Neural progenitor cell (in vitro differentiated cells): ENCODE measurements around the gene ZIC1. TPM values are rescaled to one million over a fixed set of nuclear protein-coding genes. Genes with fewer than 3 reads are reported as not detected.

Experiments
- DNase-seq: peaks from one replicate; pipeline ENCODE4 v3.0.0-alpha.2; 2016; ENCODE audit warnings: low spot score
- H2AFZ ChIP-seq: fragments of 200-600 bp; sonication (generic); replicated peaks from 2 replicates; pipeline ENCODE4 v1.6.1; 2016; ENCODE audit warnings: antibody characterized with exemption
- H3F3A ChIP-seq: fragments of 200-600 bp; sonication (generic); 2 replicates; pipeline ENCODE4 v1.6.1; 2016; ENCODE audit warnings: antibody characterized with exemption, low read depth
- H3K27ac ChIP-seq: fragments of 200-600 bp; sonication (generic); 2 replicates; pipeline ENCODE4 v1.5.1; 2016; ENCODE audit warnings: mild to moderate bottlenecking
- H3K27me3 ChIP-seq: fragments of 200-600 bp; sonication (generic); 2 replicates; pipeline ENCODE4 v1.6.1; 2016; ENCODE audit warnings: mild to moderate bottlenecking, moderate library complexity
- H3K36me3 ChIP-seq: fragments of 200-600 bp; sonication (generic); 2 replicates; pipeline ENCODE4 v1.5.1; 2016
- H3K4me1 ChIP-seq: fragments of 200-600 bp; sonication (generic); 2 replicates; pipeline ENCODE4 v1.6.1; 2016; ENCODE audit warnings: mixed run types
- H3K4me2 ChIP-seq: fragments of 200-600 bp; sonication (generic); 2 replicates; pipeline ENCODE4 v1.6.1; 2016
- H3K4me3 ChIP-seq: fragments of 200-600 bp; sonication (generic); 2 replicates; pipeline ENCODE4 v1.5.1; 2016
- H3K79me2 ChIP-seq: fragments of 200-600 bp; sonication (generic); 2 replicates; pipeline ENCODE4 v1.6.1; 2016; ENCODE audit warnings: low read depth
- H3K9ac ChIP-seq: fragments of 200-600 bp; sonication (generic); 2 replicates; pipeline ENCODE4 v1.6.1; 2016
- H3K9me3 ChIP-seq: fragments of 200-600 bp; sonication (generic); 2 replicates; pipeline ENCODE4 v1.5.1; 2016; ENCODE audit warnings: low read depth
- H4K20me1 ChIP-seq: fragments of 200-600 bp; sonication (generic); 2 replicates; pipeline ENCODE4 v1.6.1; 2016; ENCODE audit warnings: low read depth
- H3K27ac Mint-ChIP-seq: 3 replicates; pipeline ENCODE4 v1.8.0; 2021; ENCODE audit warnings: mixed read lengths
- H3K27me3 Mint-ChIP-seq: 2 replicates; pipeline ENCODE4 v1.8.0; 2022; ENCODE audit warnings: low read depth, mild to moderate bottlenecking, inconsistent platforms, moderate library complexity, mixed read lengths; ENCODE audit not compliant: insufficient read depth
- H3K36me3 Mint-ChIP-seq: 3 replicates; pipeline ENCODE4 v1.8.0; 2021; ENCODE audit warnings: mixed read lengths
- H3K4me1 Mint-ChIP-seq: 3 replicates; pipeline ENCODE4 v1.8.0; 2021; ENCODE audit warnings: mixed read lengths
- H3K4me3 Mint-ChIP-seq: 3 replicates; pipeline ENCODE4 v1.8.0; 2021; ENCODE audit warnings: mild to moderate bottlenecking, moderate library complexity, mixed read lengths
- H3K9me3 Mint-ChIP-seq: 3 replicates; pipeline ENCODE4 v1.8.0; 2020; ENCODE audit warnings: mixed read lengths
- EZH2 ChIP-seq: fragments of 200-600 bp; sonication (generic); IDR thresholded peaks from 2 replicates; pipeline ENCODE4 v1.6.1; 2017; ENCODE audit warnings: antibody characterized with exemption, mild to moderate bottlenecking, moderate library complexity
- EZH2phosphoT487 ChIP-seq: fragments of 200-600 bp; sonication (generic); IDR thresholded peaks from 2 replicates; pipeline ENCODE4 v1.6.1; 2017; ENCODE audit warnings: antibody characterized with exemption
- total RNA-seq: library from RNA; depleted of rRNA; stranded (reverse); fragments of >200 nt; gene quantifications from 2 replicates; pipeline ENCODE4 v1.2.3, GENCODE V29; 2015; ENCODE audit warnings: low replicate concordance
- TF ChIP-seq, protein P1 (sequence below): fragments of 200-600 bp; sonication (generic); IDR thresholded peaks from 2 replicates; pipeline ENCODE4 v1.5.1; 2017; ENCODE audit warnings: antibody characterized with exemption, mild to moderate bottlenecking

ZIC1 gene
- total RNA-seq, 1 donor from 2014 or later: 0.56 TPM

DNA sequence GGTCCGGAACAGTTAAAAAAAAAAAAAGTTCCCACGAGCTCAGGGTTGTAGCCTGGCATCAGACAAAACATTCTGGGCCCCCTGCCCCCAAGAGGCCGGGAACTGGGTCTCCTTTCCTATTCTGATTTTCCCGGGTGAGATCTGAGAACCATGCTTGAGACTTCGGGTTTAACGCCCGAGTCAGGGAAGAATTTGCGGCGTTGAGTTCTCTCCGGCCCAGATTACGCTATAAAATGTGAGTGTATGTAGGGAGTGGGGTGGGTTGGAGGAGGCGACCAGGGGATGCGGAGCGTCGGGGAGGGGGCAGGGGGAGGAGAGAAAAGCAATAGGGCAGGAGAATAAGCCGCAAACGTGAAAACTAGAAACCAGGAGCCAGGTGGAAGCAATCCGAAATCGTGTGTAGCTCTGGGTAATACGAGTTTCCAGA, 2.7 kb downstream of the ZIC1 start:
- H4K20me1 ChIP-seq: peaks cover 89% of the 10 kb centered on the region
- H3K27me3 ChIP-seq: peaks cover 100% of the 10 kb centered on the region
- Mint-ChIP-seq H3K27ac (peak overlapping the region; percentile 99), H3K9me3 (peaks cover 24% of the 10 kb centered on the region), H3K4me3 (peak overlapping the region; percentile 99), H3K4me1 (peaks cover 40% of the 10 kb centered on the region), H3K36me3 (peaks cover 59% of the 10 kb centered on the region), H3K27me3 (peaks cover 54% of the 10 kb centered on the region)
- H3K27ac ChIP-seq: no peak overlapping the region
- TF ChIP-seq, protein P1, sequence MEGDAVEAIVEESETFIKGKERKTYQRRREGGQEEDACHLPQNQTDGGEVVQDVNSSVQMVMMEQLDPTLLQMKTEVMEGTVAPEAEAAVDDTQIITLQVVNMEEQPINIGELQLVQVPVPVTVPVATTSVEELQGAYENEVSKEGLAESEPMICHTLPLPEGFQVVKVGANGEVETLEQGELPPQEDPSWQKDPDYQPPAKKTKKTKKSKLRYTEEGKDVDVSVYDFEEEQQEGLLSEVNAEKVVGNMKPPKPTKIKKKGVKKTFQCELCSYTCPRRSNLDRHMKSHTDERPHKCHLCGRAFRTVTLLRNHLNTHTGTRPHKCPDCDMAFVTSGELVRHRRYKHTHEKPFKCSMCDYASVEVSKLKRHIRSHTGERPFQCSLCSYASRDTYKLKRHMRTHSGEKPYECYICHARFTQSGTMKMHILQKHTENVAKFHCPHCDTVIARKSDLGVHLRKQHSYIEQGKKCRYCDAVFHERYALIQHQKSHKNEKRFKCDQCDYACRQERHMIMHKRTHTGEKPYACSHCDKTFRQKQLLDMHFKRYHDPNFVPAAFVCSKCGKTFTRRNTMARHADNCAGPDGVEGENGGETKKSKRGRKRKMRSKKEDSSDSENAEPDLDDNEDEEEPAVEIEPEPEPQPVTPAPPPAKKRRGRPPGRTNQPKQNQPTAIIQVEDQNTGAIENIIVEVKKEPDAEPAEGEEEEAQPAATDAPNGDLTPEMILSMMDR: no peak
- peak; percentile 69 for TF ChIP-seq EZH2
- peak; percentile 86 for TF ChIP-seq EZH2phosphoT487
- H3K9me3 ChIP-seq: no peaks in the 10 kb centered on the region
- H3K4me2 ChIP-seq: no peak overlapping the region
- H3K36me3 ChIP-seq: no peaks in the 10 kb centered on the region
- no peak overlapping the region for H3K4me3 ChIP-seq
- peak; percentile 38 for DNase-seq
- no peaks in the 10 kb centered on the region for H3K79me2 ChIP-seq
- H3F3A ChIP-seq: peaks cover 47% of the 10 kb centered on the region
- H3K9ac ChIP-seq: no peak overlapping the region
- peaks cover 16% of the 10 kb centered on the region for H3K4me1 ChIP-seq
- H2AFZ ChIP-seq: no peak overlapping the region

DNA sequence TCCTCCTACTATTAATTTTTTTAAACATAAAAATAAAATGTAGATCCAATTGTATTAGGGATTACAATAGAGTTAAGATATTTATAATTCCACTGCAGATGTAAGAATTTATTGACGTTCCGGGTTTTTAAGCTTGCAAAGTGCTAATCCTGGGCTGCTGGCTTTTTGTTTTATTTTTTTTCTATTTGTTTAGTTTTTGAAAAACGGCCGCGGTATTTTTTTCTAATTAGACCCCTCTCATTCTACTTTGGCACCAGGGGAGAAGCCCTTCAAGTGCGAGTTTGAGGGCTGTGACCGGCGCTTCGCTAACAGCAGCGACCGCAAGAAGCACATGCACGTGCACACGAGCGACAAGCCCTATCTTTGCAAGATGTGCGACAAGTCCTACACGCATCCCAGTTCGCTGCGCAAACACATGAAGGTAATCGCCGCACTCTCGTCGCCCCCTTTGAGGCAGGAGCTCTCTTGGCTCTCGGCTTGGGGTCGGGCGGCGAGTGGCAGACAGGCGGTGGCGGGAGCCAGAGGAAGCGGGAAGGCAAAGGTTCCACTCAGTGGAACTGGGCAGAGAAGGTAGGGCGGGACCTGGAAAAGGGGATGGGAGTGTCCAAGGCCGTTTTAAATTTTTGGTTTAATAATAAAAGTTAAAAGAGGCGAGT, 3.2 kb downstream of the ZIC1 start:
- H3K27me3 ChIP-seq: peaks cover 100% of the 10 kb centered on the region
- peak overlapping the region; percentile 96 for H3K27ac Mint-ChIP-seq
- H3K27ac ChIP-seq: no peak overlapping the region
- peak overlapping the region; percentile 59 for H3K4me2 ChIP-seq
- peak overlapping the region; percentile 99 for H3K4me3 Mint-ChIP-seq
- peaks cover 52% of the 10 kb centered on the region for H3K27me3 Mint-ChIP-seq
- peaks cover 16% of the 10 kb centered on the region for H3K4me1 ChIP-seq
- no peak overlapping the region for H3K9ac ChIP-seq
- H3K4me3 ChIP-seq: no peak overlapping the region
- H3K9me3 Mint-ChIP-seq: peaks cover 24% of the 10 kb centered on the region
- H3K36me3 Mint-ChIP-seq: peaks cover 59% of the 10 kb centered on the region
- no peak overlapping the region for H2AFZ ChIP-seq
- TF ChIP-seq, protein P1: no peak
- peak; percentile 90 for TF ChIP-seq EZH2phosphoT487
- peak; percentile 96 for TF ChIP-seq EZH2
- H3K4me1 Mint-ChIP-seq: peaks cover 43% of the 10 kb centered on the region
- peak; percentile 73 for DNase-seq
- no peaks in the 10 kb centered on the region for H3K36me3 ChIP-seq
- H4K20me1 ChIP-seq: peaks cover 85% of the 10 kb centered on the region
- H3K79me2 ChIP-seq: no peaks in the 10 kb centered on the region
- H3F3A ChIP-seq: peaks cover 43% of the 10 kb centered on the region
- H3K9me3 ChIP-seq: no peaks in the 10 kb centered on the region

DNA sequence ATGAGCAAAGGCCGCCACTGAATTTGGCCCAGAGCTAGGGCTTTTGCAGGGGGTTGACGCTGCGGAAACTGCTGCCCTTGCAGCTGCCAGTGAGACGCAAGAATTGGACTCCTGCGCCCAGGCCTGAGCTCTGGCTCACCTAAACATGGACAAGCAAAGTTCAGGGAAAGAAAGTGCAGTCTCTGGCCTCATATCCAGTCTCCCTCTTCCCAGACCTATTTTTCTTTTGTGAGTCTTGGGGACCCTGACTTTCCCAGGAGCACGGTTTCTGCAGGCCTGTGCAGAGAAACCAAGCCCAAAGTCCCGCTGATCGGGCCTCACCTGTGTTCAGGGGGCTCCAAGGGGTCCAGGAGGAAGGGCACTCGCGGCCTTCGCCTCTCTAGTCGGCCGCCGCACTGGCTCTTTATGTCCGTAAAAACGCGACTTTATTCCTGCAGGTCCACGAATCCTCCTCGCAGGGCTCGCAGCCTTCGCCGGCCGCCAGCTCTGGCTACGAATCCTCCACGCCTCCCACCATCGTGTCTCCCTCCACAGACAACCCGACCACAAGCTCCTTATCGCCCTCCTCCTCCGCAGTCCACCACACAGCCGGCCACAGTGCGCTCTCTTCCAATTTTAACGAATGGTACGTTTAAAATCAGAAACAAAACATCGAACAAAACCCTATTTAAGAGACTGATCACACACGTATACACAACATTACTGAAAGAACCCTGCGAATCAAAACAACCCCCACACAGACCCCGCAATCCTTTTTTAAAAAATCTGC, 3.9 kb downstream of the ZIC1 start:
- Mint-ChIP-seq H3K4me3 (peak overlapping the region; percentile 99), H3K4me1 (peaks cover 43% of the 10 kb centered on the region), H3K27ac (peak overlapping the region; percentile 96), H3K9me3 (peaks cover 24% of the 10 kb centered on the region), H3K27me3 (peaks cover 49% of the 10 kb centered on the region), H3K36me3 (peaks cover 63% of the 10 kb centered on the region)
- Histone ChIP-seq H3K27ac (no peak overlapping the region), H2AFZ (no peak overlapping the region), H3K79me2 (no peaks in the 10 kb centered on the region), H3K27me3 (peaks cover 100% of the 10 kb centered on the region), H3K9ac (no peak overlapping the region), H3K4me1 (peaks cover 11% of the 10 kb centered on the region), H3K9me3 (no peaks in the 10 kb centered on the region), H4K20me1 (peaks cover 85% of the 10 kb centered on the region), H3K4me2 (peak overlapping the region; percentile 59), H3K4me3 (no peak overlapping the region), H3K36me3 (no peaks in the 10 kb centered on the region), H3F3A (peaks cover 43% of the 10 kb centered on the region)
- peak; percentile 59 for DNase-seq
- TF ChIP-seq EZH2 (peak; percentile 88), EZH2phosphoT487 (peak; percentile 64)
- TF ChIP-seq, protein P1: no peak
